Mesenchymal stem cell (in vitro differentiated cells and primary cell): ENCODE measurements around the gene CMTR1.

Source experiments
- DNase-seq: peaks from one replicate; pipeline ENCODE4 v3.0.0-alpha.2; 2013
- H2AFZ ChIP-seq: one replicate; pipeline ENCODE4 v1.6.1; 2013; ENCODE audit warnings: low read depth, mild to moderate bottlenecking, control low read depth, inconsistent platforms, low read length, moderate library complexity
- H2AK5ac ChIP-seq: 2 replicates; pipeline ENCODE4 v1.6.1; 2013; ENCODE audit warnings: low read length, moderate library complexity, mild to moderate bottlenecking, inconsistent platforms; ENCODE audit not compliant: severe bottlenecking
- H2BK120ac ChIP-seq: one replicate; pipeline ENCODE4 v1.6.1; 2013; ENCODE audit warnings: low read depth, mild to moderate bottlenecking, inconsistent platforms, low read length, moderate library complexity
- H2BK12ac ChIP-seq, 2 experiments: one replicate each; pipeline ENCODE4 v1.6.1; 2013; ENCODE audit warnings: inconsistent platforms in 2 of 2, low read length in 2 of 2, mild to moderate bottlenecking in 2 of 2, moderate library complexity in 2 of 2, control low read depth in 1 of 2
- H2BK15ac ChIP-seq: one replicate; pipeline ENCODE4 v1.6.1; 2013; ENCODE audit warnings: mild to moderate bottlenecking, low read depth, inconsistent platforms; ENCODE audit not compliant: poor library complexity, severe bottlenecking
- H2BK5ac ChIP-seq: 2 replicates; pipeline ENCODE4 v1.6.1; 2013; ENCODE audit warnings: low read depth, mild to moderate bottlenecking, low read length, control low read depth, inconsistent platforms; ENCODE audit not compliant: poor library complexity, severe bottlenecking
- H3K14ac ChIP-seq, 2 experiments: one replicate each; pipeline ENCODE4 v1.6.1; 2013; ENCODE audit warnings: inconsistent platforms in 2 of 2, low read length in 2 of 2, control low read depth in 1 of 2, mild to moderate bottlenecking in 1 of 2, moderate library complexity in 1 of 2
- H3K18ac ChIP-seq, 2 experiments: one replicate each; pipeline ENCODE4 v1.6.1; 2013; ENCODE audit warnings: inconsistent platforms in 2 of 2, low read length in 2 of 2, control low read depth in 1 of 2, low read depth in 1 of 2, mild to moderate bottlenecking in 1 of 2
- H3K23ac ChIP-seq, 2 experiments: one replicate each; pipeline ENCODE4 v1.6.1; 2013; ENCODE audit warnings: inconsistent platforms in 2 of 2, low read length in 2 of 2, mild to moderate bottlenecking in 2 of 2, moderate library complexity in 2 of 2, control low read depth in 1 of 2
- H3K27ac ChIP-seq: 2 replicates; pipeline ENCODE4 v1.5.1; 2013; ENCODE audit warnings: mild to moderate bottlenecking, moderate library complexity, low read length, control low read depth, inconsistent platforms; ENCODE audit not compliant: poor library complexity, severe bottlenecking
- H3K27me3 ChIP-seq, 2 experiments: 2 replicates each; pipeline versions ENCODE4 v1.6.1 to v1.7.0; 2013; ENCODE audit warnings: low read length in 2 of 2, mild to moderate bottlenecking in 2 of 2, moderate library complexity in 2 of 2, control low read depth in 1 of 2, inconsistent platforms in 1 of 2; ENCODE audit not compliant: control insufficient read depth in 1 of 2, insufficient read depth in 1 of 2
- H3K36me3 ChIP-seq, 2 experiments: 2 replicates each; pipeline versions ENCODE4 v1.6.1 to v1.7.0; 2013; ENCODE audit warnings: low read length in 2 of 2, control low read depth in 1 of 2, inconsistent platforms in 1 of 2, low read depth in 1 of 2, mild to moderate bottlenecking in 1 of 2; ENCODE audit not compliant: insufficient read depth in 2 of 2, control insufficient read depth in 1 of 2
- H3K4ac ChIP-seq, 2 experiments: one replicate each; pipeline ENCODE4 v1.6.1; 2013; ENCODE audit warnings: inconsistent platforms in 2 of 2, low read length in 2 of 2, mild to moderate bottlenecking in 2 of 2, moderate library complexity in 2 of 2, control low read depth in 1 of 2, low read depth in 1 of 2
- H3K4me1 ChIP-seq: 2 replicates; pipeline ENCODE4 v1.6.1; 2013; ENCODE audit warnings: low read depth, low read length, control low read depth; ENCODE audit not compliant: control insufficient read depth, insufficient read depth
- H3K4me2 ChIP-seq: 2 replicates; pipeline ENCODE4 v1.6.1; 2013; ENCODE audit warnings: low read length, mild to moderate bottlenecking, inconsistent platforms; ENCODE audit not compliant: poor library complexity, severe bottlenecking
- H3K4me3 ChIP-seq, 2 experiments: 2 replicates each; pipeline versions ENCODE4 v1.5.1 to v1.7.0; 2013; ENCODE audit warnings: low read length in 2 of 2, mild to moderate bottlenecking in 2 of 2, control low read depth in 1 of 2, low read depth in 1 of 2; ENCODE audit not compliant: insufficient read depth in 1 of 2
- H3K79me1 ChIP-seq: replicated peaks from 2 replicates; pipeline ENCODE4 v1.6.1; 2013; ENCODE audit warnings: mild to moderate bottlenecking, control low read depth, low read length, inconsistent platforms; ENCODE audit not compliant: poor library complexity, severe bottlenecking
- H3K9ac ChIP-seq: 2 replicates; pipeline ENCODE4 v1.7.0; 2013; ENCODE audit warnings: mild to moderate bottlenecking, low read length, moderate library complexity
- H3K9me3 ChIP-seq: 2 replicates; pipeline ENCODE4 v1.7.0; 2013; ENCODE audit warnings: mild to moderate bottlenecking, low read length; ENCODE audit not compliant: control insufficient read depth
- H4K8ac ChIP-seq: one replicate; pipeline ENCODE4 v1.6.1; 2013; ENCODE audit warnings: inconsistent platforms, mild to moderate bottlenecking, low read length, moderate library complexity
- H4K91ac ChIP-seq: one replicate; pipeline ENCODE4 v1.6.1; 2013; ENCODE audit warnings: mild to moderate bottlenecking, low read length, inconsistent platforms
- WGBS: methylation state at CpG from one replicate; pipeline ENCODE4 v1.1.7; 2013; ENCODE audit warnings: mixed read lengths; 5-methylcytosine and 5-hydroxymethylcytosine counted together

The CMTR1 gene

GRCh38 chr6:37512400-37513011 lies 79.5 kb downstream of the CMTR1 start:
- Histone ChIP-seq H3K36me3 (no peaks in the 10 kb centered on the region), H2BK12ac (no peak overlapping the region), H3K9ac (no peak overlapping the region), H3K27me3 (peaks cover 50 to 67% of the 10 kb centered on the region in 2 experiments), H2BK5ac (no peak overlapping the region), H3K23ac (no peak overlapping the region), H3K4me3 (no peak overlapping the region), H2AK5ac (no peak overlapping the region), H3K4me2 (no peak overlapping the region), H3K9me3 (no peaks in the 10 kb centered on the region), H2AFZ (no peak overlapping the region), H4K8ac (no peak overlapping the region), H3K4me1 (peaks cover 22% of the 10 kb centered on the region), H3K14ac (no peak overlapping the region), H3K79me1 (no peaks in the 10 kb centered on the region), H3K18ac (no peak overlapping the region), H2BK120ac (no peak overlapping the region), H2BK15ac (no peak overlapping the region), H3K27ac (no peak overlapping the region), H4K91ac (no peak overlapping the region), H3K4ac (no peak overlapping the region)
- WGBS = 12% methylated on average over 4 of the region's 12 CpGs
- DNase-seq = no peak

DNA sequence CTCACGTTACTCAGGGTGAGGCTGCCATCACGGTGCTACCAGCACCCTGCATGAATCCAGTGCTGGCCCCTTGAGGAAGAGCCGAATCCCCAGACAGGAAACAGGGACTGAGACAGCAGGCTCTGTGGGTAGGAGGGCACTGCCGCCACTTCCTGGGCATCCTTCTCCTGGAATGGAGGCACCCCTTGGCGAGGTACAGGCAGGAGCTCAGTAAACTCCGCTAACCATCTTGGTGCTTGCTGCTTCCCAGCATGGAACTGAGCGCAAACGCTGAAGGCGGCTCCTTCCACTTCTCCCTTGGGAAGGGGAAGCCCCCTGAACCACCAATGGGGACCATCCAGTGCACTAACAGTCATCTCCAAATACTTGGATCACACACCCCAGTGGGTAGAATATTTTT lies 80.1 kb downstream of the CMTR1 start:
- Histone ChIP-seq H3K14ac (no peak overlapping the region), H3K27ac (no peak overlapping the region), H3K4me1 (peaks cover 22% of the 10 kb centered on the region), H2BK120ac (no peak overlapping the region), H3K36me3 (no peaks in the 10 kb centered on the region), H2BK12ac (no peak overlapping the region), H2AFZ (no peak overlapping the region), H4K8ac (no peak overlapping the region), H3K27me3 (peaks cover 51 to 74% of the 10 kb centered on the region in 2 experiments), H2BK15ac (no peak overlapping the region), H3K9me3 (no peaks in the 10 kb centered on the region), H3K9ac (no peak overlapping the region), H3K79me1 (no peaks in the 10 kb centered on the region), H3K4me2 (no peak overlapping the region), H3K4ac (no peak overlapping the region), H2AK5ac (no peak overlapping the region), H3K4me3 (no peak overlapping the region), H2BK5ac (no peak overlapping the region), H3K23ac (no peak overlapping the region), H3K18ac (no peak overlapping the region), H4K91ac (no peak overlapping the region)
- 13% methylated on average over 6 of the region's 9 CpGs for WGBS
- no peak for DNase-seq

GRCh38 chr6:37513576-37513975 lies 80.6 kb downstream of the CMTR1 start:
- no peak overlapping the region for H3K4me3 ChIP-seq
- H2BK5ac ChIP-seq = no peak overlapping the region
- no peak overlapping the region for H2AFZ ChIP-seq
- no peak overlapping the region for H2BK120ac ChIP-seq
- no peaks in the 10 kb centered on the region for H3K9me3 ChIP-seq
- H3K9ac ChIP-seq = no peak overlapping the region
- H3K4me1 ChIP-seq = peaks cover 22% of the 10 kb centered on the region
- H3K23ac ChIP-seq = no peak overlapping the region
- no peaks in the 10 kb centered on the region for H3K36me3 ChIP-seq
- H2BK15ac ChIP-seq = no peak overlapping the region
- H4K8ac ChIP-seq = no peak overlapping the region
- no peak overlapping the region for H4K91ac ChIP-seq
- H3K79me1 ChIP-seq = no peaks in the 10 kb centered on the region
- H3K27me3 ChIP-seq = peaks cover 51 to 76% of the 10 kb centered on the region in 2 experiments
- WGBS = 14% methylated on average over 5 of the region's 10 CpGs
- no peak overlapping the region for H3K18ac ChIP-seq
- no peak overlapping the region for H3K27ac ChIP-seq
- H3K4me2 ChIP-seq = no peak overlapping the region
- H2AK5ac ChIP-seq = no peak overlapping the region
- no peak overlapping the region for H2BK12ac ChIP-seq
- H3K14ac ChIP-seq = no peak overlapping the region
- no peak overlapping the region for H3K4ac ChIP-seq
- no peak for DNase-seq

GRCh38 chr6:37514321-37514771 lies 81.3 kb downstream of the CMTR1 start:
- DNase-seq = peak; percentile 54
- no peak overlapping the region for H2AK5ac ChIP-seq
- no peak overlapping the region for H3K9ac ChIP-seq
- no peaks in the 10 kb centered on the region for H3K36me3 ChIP-seq
- no peak overlapping the region for H2BK120ac ChIP-seq
- no peak overlapping the region for H3K4ac ChIP-seq
- no peak overlapping the region for H3K27ac ChIP-seq
- peaks cover 22% of the 10 kb centered on the region for H3K4me1 ChIP-seq
- no peak overlapping the region for H3K23ac ChIP-seq
- WGBS = 19% methylated on average over 5 of the region's 5 CpGs
- H2BK5ac ChIP-seq = no peak overlapping the region
- H2BK15ac ChIP-seq = no peak overlapping the region
- peak overlapping the region in 1 of 2 experiments; percentile 23 for H3K4me3 ChIP-seq
- no peak overlapping the region for H2BK12ac ChIP-seq
- H3K9me3 ChIP-seq = peaks cover 4% of the 10 kb centered on the region
- H4K91ac ChIP-seq = no peak overlapping the region
- no peak overlapping the region for H4K8ac ChIP-seq
- H3K79me1 ChIP-seq = no peaks in the 10 kb centered on the region
- no peak overlapping the region for H3K14ac ChIP-seq
- no peak overlapping the region for H3K4me2 ChIP-seq
- H3K27me3 ChIP-seq = peaks cover 57 to 79% of the 10 kb centered on the region in 2 experiments
- no peak overlapping the region for H3K18ac ChIP-seq
- no peak overlapping the region for H2AFZ ChIP-seq
